ENCODE measurements around the gene CYSTM1.

- no peak for TF ChIP-seq EP300 (IDR thresholded peaks at IDR 0.05)
- TF ChIP-seq POLR2A (IDR thresholded peaks at IDR 0.05), result no peak
- no peak for TF ChIP-seq CTCF (IDR thresholded peaks at IDR 0.05)
Measured at GRCh38 chr5:140169410-140169809, 5.6 kb upstream of the CYSTM1 start.
